HEK293T (cell line): ENCODE data around the gene NKX3-2.

Source experiments
- CTCF ChIA-PET: fragments of 350-600 bp; formaldehyde crosslinking; extraction: SDS; loops from one replicate; lab custom pipeline; 2021; ENCODE audit warnings: antibody characterized with exemption, inconsistent platforms; lab: Yijun Ruan, JAX
- POLR2A ChIA-PET: fragments of 350-600 bp; formaldehyde crosslinking; extraction: SDS; loops from one replicate; lab custom pipeline; 2020; ENCODE audit warnings: antibody characterized with exemption, inconsistent platforms; lab: Yijun Ruan, JAX
- DNase-seq: peaks from one replicate; pipeline ENCODE4 v3.0.0; 2012; ENCODE audit warnings: mixed read lengths; ENCODE audit errors: extremely low spot score
- ARNT ChIP-seq: fragments of 450-650 bp; IDR thresholded peaks from 2 replicates; pipeline ENCODE4 v1.6.1; 2017; ENCODE audit warnings: mild to moderate bottlenecking
- BHLHE40 ChIP-seq: fragments of 450-650 bp; IDR thresholded peaks from 2 replicates; pipeline ENCODE4 v1.6.1; 2016; ENCODE audit warnings: mild to moderate bottlenecking, moderate library complexity, borderline replicate concordance
- CTBP1 ChIP-seq: fragments of 450-650 bp; IDR thresholded peaks from 2 replicates; pipeline ENCODE4 v1.6.1; 2016; ENCODE audit warnings: borderline replicate concordance
- ELF4 ChIP-seq: fragments of 450-650 bp; IDR thresholded peaks from 2 replicates; pipeline ENCODE4 v1.6.1; 2017; ENCODE audit warnings: antibody characterized with exemption
- FOXA1 ChIP-seq: fragments of 450-650 bp; IDR thresholded peaks from 2 replicates; pipeline ENCODE4 v1.6.1; 2016; ENCODE audit warnings: mild to moderate bottlenecking
- FOXK2 ChIP-seq: fragments of 450-650 bp; IDR thresholded peaks from 2 replicates; pipeline ENCODE4 v1.6.1; 2016; ENCODE audit warnings: mild to moderate bottlenecking
- FOXM1 ChIP-seq: fragments of 450-650 bp; IDR thresholded peaks from 2 replicates; pipeline ENCODE4 v1.6.1; 2017; ENCODE audit warnings: mild to moderate bottlenecking, borderline replicate concordance
- HDGF ChIP-seq: fragments of 450-650 bp; IDR thresholded peaks from 2 replicates; pipeline ENCODE4 v1.6.1; 2017; ENCODE audit warnings: antibody characterized with exemption, borderline replicate concordance
- L3MBTL2 ChIP-seq: fragments of 450-650 bp; conservative IDR thresholded peaks from 2 replicates; pipeline ENCODE4 v1.6.1; 2016; ENCODE audit warnings: mild to moderate bottlenecking
- LEF1 ChIP-seq: fragments of 450-650 bp; IDR thresholded peaks from 2 replicates; pipeline ENCODE4 v1.6.1; 2017; ENCODE audit warnings: mild to moderate bottlenecking, borderline replicate concordance
- NFRKB ChIP-seq: fragments of 450-650 bp; IDR thresholded peaks from 2 replicates; pipeline ENCODE4 v1.6.1; 2016; ENCODE audit warnings: mild to moderate bottlenecking, moderate library complexity
- SP1 ChIP-seq: fragments of 450-650 bp; IDR thresholded peaks from 2 replicates; pipeline ENCODE4 v1.6.1; 2017
- SUZ12 ChIP-seq: fragments of 450-650 bp; IDR thresholded peaks from 2 replicates; pipeline ENCODE4 v1.6.1; 2016; ENCODE audit warnings: mild to moderate bottlenecking
- TARDBP ChIP-seq: fragments of 450-650 bp; IDR thresholded peaks from 2 replicates; pipeline ENCODE4 v1.6.1; 2016
- ZNF384 ChIP-seq: fragments of 450-650 bp; IDR thresholded peaks from 2 replicates; pipeline ENCODE4 v1.6.1; 2016
- TF ChIP-seq, protein P1 (sequence below): fragments of 450-650 bp; IDR thresholded peaks from 2 replicates; pipeline ENCODE4 v1.6.1; 2016

Gene NKX3-2

DNA sequence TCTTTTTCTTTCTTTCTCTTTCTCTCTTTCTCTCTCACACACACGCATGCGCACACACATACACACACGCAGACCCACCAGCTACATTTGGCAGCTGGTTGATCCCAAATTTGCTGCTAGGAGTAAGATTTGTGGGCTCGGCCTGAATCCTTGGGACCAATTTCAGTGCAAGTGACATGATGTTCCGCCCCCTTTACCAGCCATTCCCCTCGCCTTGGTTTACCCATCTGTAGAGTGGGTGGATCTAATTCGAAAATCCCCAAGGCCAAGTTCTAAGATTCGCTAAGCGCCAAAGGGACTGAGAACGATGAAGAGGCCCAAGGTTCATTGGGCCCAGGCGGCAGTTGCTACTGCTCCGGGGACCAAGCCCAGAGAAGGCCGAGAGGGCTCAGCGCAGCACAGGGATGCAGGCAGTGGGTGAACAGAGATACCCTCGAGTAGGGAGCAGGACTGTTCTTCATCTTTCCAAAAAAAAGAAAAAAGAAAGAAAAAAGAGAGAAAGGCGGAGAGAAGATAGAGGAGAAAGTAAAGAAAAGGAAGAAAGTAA lies 5.8 kb downstream of the NKX3-2 start:
- CTCF ChIA-PET, result no interaction called here
- no peak for DNase-seq
- POLR2A ChIA-PET, result no interaction called here
- TF ChIP-seq SUZ12 (no peak), L3MBTL2 (no peak), BHLHE40 (no peak), TARDBP (no peak), ARNT (no peak), SP1 (no peak), ELF4 (no peak), FOXK2 (no peak), LEF1 (no peak), FOXM1 (no peak), FOXA1 (no peak), HDGF (no peak), ZNF384 (no peak), CTBP1 (no peak), NFRKB (no peak)
- TF ChIP-seq, protein P1, sequence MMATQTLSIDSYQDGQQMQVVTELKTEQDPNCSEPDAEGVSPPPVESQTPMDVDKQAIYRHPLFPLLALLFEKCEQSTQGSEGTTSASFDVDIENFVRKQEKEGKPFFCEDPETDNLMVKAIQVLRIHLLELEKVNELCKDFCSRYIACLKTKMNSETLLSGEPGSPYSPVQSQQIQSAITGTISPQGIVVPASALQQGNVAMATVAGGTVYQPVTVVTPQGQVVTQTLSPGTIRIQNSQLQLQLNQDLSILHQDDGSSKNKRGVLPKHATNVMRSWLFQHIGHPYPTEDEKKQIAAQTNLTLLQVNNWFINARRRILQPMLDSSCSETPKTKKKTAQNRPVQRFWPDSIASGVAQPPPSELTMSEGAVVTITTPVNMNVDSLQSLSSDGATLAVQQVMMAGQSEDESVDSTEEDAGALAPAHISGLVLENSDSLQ, result no peak

DNA sequence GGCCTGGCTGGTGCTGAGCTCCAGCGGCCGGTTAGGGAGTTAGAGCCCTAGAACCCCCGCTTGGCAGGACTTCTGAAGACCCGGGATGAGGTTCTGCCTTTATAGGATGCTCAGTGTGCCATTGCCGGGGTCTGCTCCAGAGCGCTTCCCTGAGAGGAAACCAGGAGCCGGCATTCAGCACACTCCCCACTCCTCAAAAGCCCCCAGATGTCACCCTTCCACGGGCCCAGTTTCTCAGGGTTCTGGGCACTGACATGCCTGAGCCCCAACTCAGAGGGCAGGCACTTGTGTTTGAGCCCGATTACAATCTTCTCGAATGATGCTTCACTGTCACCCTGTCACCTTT lies 6.5 kb downstream of the NKX3-2 start:
- ChIA-PET CTCF (no interaction called here), POLR2A (no interaction called here)
- TF ChIP-seq SP1 (no peak), ARNT (no peak), BHLHE40 (no peak), SUZ12 (no peak), ZNF384 (no peak), FOXA1 (no peak), CTBP1 (no peak), FOXK2 (no peak), L3MBTL2 (no peak), TARDBP (no peak), NFRKB (no peak), LEF1 (no peak), HDGF (no peak)
- peak; percentile 4 for DNase-seq

DNA sequence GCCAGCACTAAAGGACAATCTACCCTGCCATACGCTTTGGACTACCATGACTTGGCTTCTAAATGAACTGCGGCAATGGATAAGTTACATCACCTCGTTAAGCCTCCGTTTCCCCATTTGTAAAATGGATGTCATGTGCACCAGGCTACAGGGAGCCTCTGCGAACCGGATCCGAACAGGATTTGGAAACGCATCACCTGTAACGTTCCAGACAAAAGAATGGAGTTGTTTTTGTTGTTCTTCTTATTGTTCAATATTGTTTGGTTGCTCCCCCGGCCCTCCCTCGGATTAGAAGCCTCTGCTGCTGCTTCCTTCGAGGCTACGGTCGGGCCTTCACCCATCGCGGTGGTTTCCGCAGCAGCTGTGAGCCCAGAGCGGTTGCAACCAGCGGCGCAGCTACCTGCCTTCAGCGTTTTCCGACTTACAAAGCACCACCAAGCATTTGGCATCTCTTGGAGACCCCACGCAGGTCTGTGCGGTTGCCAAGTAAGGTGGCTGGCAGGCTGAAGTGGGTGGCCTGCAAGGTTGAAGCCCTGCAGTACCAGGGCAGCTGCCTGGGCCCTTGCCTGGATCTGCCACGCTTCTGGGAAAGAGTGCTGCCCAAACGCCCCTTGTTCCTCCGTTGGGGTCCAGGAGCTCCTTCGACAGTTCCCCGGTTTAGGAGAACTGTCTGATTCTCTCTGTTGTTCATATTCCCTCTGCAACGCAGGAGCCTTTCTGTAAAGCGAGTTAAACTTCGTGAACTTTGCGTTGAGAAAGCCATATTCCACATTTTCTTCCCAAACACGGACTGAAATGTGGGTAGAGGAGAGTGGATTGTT lies 7.1 kb downstream of the NKX3-2 start:
- ChIA-PET POLR2A (no interaction called here), CTCF (no interaction called here)
- DNase-seq, result no peak
- TF ChIP-seq LEF1 (no peak), NFRKB (no peak), ZNF384 (no peak), TARDBP (no peak), BHLHE40 (no peak), ARNT (no peak), CTBP1 (no peak), FOXM1 (no peak), SUZ12 (no peak), HDGF (no peak), FOXA1 (no peak), SP1 (no peak), FOXK2 (no peak), ELF4 (no peak)
- TF ChIP-seq, protein P1, result no peak

DNA sequence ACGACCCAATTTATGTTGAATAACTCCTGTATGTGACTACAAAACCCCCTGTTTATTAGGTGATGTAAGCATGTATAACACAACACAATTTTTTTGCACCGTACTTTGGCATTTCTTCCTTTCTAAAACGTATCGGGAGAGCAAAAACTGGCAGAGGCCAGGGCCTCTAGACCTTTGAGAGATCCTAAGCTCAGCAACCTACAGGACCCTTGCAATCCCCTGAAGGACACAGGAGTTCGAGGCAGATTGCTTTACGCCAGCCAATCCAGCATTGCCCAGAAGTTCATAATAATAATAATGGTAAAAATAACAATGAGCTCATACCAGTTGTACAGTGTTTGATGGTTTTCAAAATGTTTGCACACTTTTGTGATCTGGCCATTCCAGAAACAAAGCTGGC lies 7.7 kb downstream of the NKX3-2 start:
- CTCF ChIA-PET, result no interaction called here
- POLR2A ChIA-PET, result no interaction called here
- DNase-seq, result no peak
- TF ChIP-seq, protein P1, result no peak
- no peak for TF ChIP-seq ZNF384
- no peak for TF ChIP-seq ARNT
- no peak for TF ChIP-seq LEF1
- TF ChIP-seq FOXA1, result no peak
- TF ChIP-seq NFRKB, result no peak
- no peak for TF ChIP-seq HDGF
- TF ChIP-seq FOXM1, result no peak
- no peak for TF ChIP-seq BHLHE40
- TF ChIP-seq FOXK2, result no peak
- TF ChIP-seq L3MBTL2, result no peak
- TF ChIP-seq SUZ12, result no peak
- TF ChIP-seq CTBP1, result no peak
- no peak for TF ChIP-seq ELF4
- no peak for TF ChIP-seq SP1
- TF ChIP-seq TARDBP, result no peak

DNA sequence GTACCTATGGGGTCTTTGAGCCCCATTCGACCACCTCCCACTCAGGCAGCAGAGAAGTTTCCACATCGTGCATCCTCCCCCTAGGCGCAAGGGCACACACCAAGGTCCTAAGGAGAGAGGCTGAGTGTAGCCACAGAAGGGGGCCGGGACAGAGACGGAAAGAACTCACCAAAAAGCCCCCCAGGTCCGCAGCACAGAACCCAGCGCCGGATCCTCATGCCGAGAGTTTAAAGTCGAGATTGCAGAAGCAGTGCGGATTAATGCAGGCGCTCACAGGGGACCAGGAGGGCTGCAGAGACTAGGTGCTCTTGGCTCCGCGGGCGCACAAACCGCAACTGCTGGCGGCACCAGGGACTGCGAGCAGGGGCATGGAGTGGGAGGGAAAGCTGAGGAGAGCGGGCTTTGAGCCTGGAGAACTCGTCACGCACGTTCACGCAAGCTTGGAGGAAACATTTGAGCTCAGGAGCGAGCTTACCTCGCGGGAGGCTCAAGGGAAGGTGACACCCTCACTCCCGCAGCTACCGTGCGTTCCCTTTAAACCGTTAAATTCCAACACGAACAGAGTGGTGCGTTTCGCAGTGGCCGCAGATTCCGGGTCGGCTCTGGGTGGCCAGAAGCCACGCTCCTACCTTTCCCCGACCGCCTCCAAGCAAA lies 8.5 kb downstream of the NKX3-2 start:
- DNase-seq, result no peak
- POLR2A ChIA-PET, result interaction anchor here (1.2 kb wide), 1 partner anchor 8 kb away, joined by 3 read pairs; the partner anchor contains the start of gene NKX3-2
- TF ChIP-seq ELF4, result no peak
- no peak for TF ChIP-seq SUZ12
- TF ChIP-seq NFRKB, result no peak
- TF ChIP-seq LEF1, result no peak
- TF ChIP-seq L3MBTL2, result no peak
- no peak for TF ChIP-seq SP1
- no peak for TF ChIP-seq CTBP1

More for the DNA sequence above, 8.5 kb downstream of the NKX3-2 start:
- CTCF ChIA-PET, result no interaction called here
